GM23338 (cell line): ENCODE data around the gene OPN4. TPM values are rescaled to one million over a fixed set of nuclear protein-coding genes. Genes with fewer than 3 reads are reported as not detected.

Experiments
- ATAC-seq: fragments of 200-7000 bp; cut with Tn5 transposase; 3 replicates; pipeline ENCODE4 v1.9.1; 2020
- DNase-seq: peaks from one replicate; pipeline ENCODE4 v3.0.0-alpha.2; 2015; ENCODE audit warnings: low spot score
- H2AFZ ChIP-seq: fragments of 200-600 bp; sonication (generic); 2 replicates; pipeline ENCODE4 v1.8.0; 2016; ENCODE audit warnings: antibody characterized with exemption, mild to moderate bottlenecking, moderate library complexity
- H3F3A ChIP-seq: fragments of 200-600 bp; sonication (generic); replicated peaks from 2 replicates; pipeline ENCODE4 v1.8.0; 2017; ENCODE audit warnings: antibody characterized with exemption, mixed run types, low read depth
- H3K27ac ChIP-seq: fragments of 200-600 bp; sonication (generic); 2 replicates; pipeline ENCODE4 v1.6.1; 2016; ENCODE audit warnings: low read depth
- H3K27me3 ChIP-seq: fragments of 200-600 bp; sonication (generic); 2 replicates; pipeline ENCODE4 v1.8.0; 2016; ENCODE audit warnings: mild to moderate bottlenecking, mixed run types, moderate library complexity; ENCODE audit not compliant: insufficient read depth
- H3K36me3 ChIP-seq: fragments of 200-600 bp; sonication (generic); 2 replicates; pipeline ENCODE4 v1.8.0; 2016; ENCODE audit warnings: mild to moderate bottlenecking; ENCODE audit not compliant: insufficient read depth
- H3K4me1 ChIP-seq: fragments of 200-600 bp; sonication (generic); 2 replicates; pipeline ENCODE4 v1.8.0; 2016; ENCODE audit warnings: mild to moderate bottlenecking, moderate library complexity; ENCODE audit not compliant: insufficient read depth
- H3K4me2 ChIP-seq: fragments of 200-600 bp; sonication (generic); 2 replicates; pipeline ENCODE4 v1.7.1; 2017; ENCODE audit warnings: mixed run types
- H3K4me3 ChIP-seq: fragments of 200-600 bp; sonication (generic); 2 replicates; pipeline ENCODE4 v1.6.1; 2016; ENCODE audit warnings: mixed run types
- H3K79me2 ChIP-seq: fragments of 200-600 bp; sonication (generic); replicated peaks from 2 replicates; pipeline ENCODE4 v1.8.0; 2017; ENCODE audit warnings: mild to moderate bottlenecking; ENCODE audit not compliant: insufficient read depth
- H3K9me2 ChIP-seq: fragments of 200-600 bp; sonication (generic); 2 replicates; pipeline ENCODE4 v1.8.0; 2017; ENCODE audit not compliant: insufficient read depth
- H4K20me1 ChIP-seq: fragments of 200-600 bp; sonication (generic); replicated peaks from 2 replicates; pipeline ENCODE4 v1.8.0; 2017; ENCODE audit warnings: mild to moderate bottlenecking; ENCODE audit not compliant: insufficient read depth
- H3K27ac Mint-ChIP-seq: 2 replicates; pipeline ENCODE4 v1.8.0; 2020; ENCODE audit warnings: inconsistent platforms, mild to moderate bottlenecking, moderate library complexity, mixed read lengths
- H3K27me3 Mint-ChIP-seq: 3 replicates; pipeline ENCODE4 v1.8.0; 2022; ENCODE audit warnings: low read depth, mild to moderate bottlenecking, moderate library complexity, mixed read lengths, inconsistent platforms; ENCODE audit not compliant: insufficient read depth, poor library complexity
- H3K36me3 Mint-ChIP-seq: 3 replicates; pipeline ENCODE4 v1.8.0; 2021; ENCODE audit warnings: low read depth, mild to moderate bottlenecking, inconsistent platforms, moderate library complexity, mixed read lengths
- H3K4me1 Mint-ChIP-seq: 3 replicates; pipeline ENCODE4 v1.8.0; 2020; ENCODE audit warnings: mild to moderate bottlenecking, inconsistent platforms, mixed read lengths
- H3K4me3 Mint-ChIP-seq: 3 replicates; pipeline ENCODE4 v1.8.0; 2021; ENCODE audit warnings: moderate library complexity, mild to moderate bottlenecking, inconsistent platforms, mixed read lengths
- H3K9me3 Mint-ChIP-seq: 3 replicates; pipeline ENCODE4 v1.8.0; 2020; ENCODE audit warnings: moderate library complexity, mild to moderate bottlenecking, inconsistent platforms, mixed read lengths
- CREB1 ChIP-seq: fragments of 250-450 bp; sonication (Bioruptor Pico); IDR thresholded peaks from 2 replicates; pipeline ENCODE4 v1.5.0; 2020; ENCODE audit warnings: low read depth, mild to moderate bottlenecking, moderate library complexity
- EZH2 ChIP-seq: fragments of 200-600 bp; sonication (generic); IDR thresholded peaks from one replicate; pipeline ENCODE4 v1.8.0; 2017; ENCODE audit warnings: antibody characterized with exemption, mild to moderate bottlenecking, low read depth; ENCODE audit not compliant: unreplicated experiment
- EZH2phosphoT487 ChIP-seq: fragments of 200-600 bp; sonication (generic); IDR thresholded peaks from one replicate; pipeline ENCODE4 v1.8.1; 2018; ENCODE audit warnings: antibody characterized with exemption; ENCODE audit not compliant: unreplicated experiment
- JUNB ChIP-seq: IDR thresholded peaks from one replicate; pipeline ENCODE4 v1.6.1; 2016; ENCODE audit warnings: antibody characterized with exemption; ENCODE audit not compliant: unreplicated experiment
- NANOG ChIP-seq: IDR thresholded peaks from 2 replicates; pipeline ENCODE4 v1.6.1; 2016; ENCODE audit warnings: antibody characterized with exemption, borderline replicate concordance
- POLR2AphosphoS5 ChIP-seq: IDR thresholded peaks from 2 replicates; pipeline ENCODE4 v1.6.1; 2016; ENCODE audit warnings: antibody characterized with exemption, low read depth
- STAT1 ChIP-seq: IDR thresholded peaks from one replicate; pipeline ENCODE4 v1.6.1; 2016; ENCODE audit warnings: antibody characterized with exemption; ENCODE audit not compliant: unreplicated experiment
- ZNF114 ChIP-seq: fragments of 250-450 bp; sonication (Bioruptor Pico); IDR thresholded peaks from 2 replicates; pipeline ENCODE4 v1.5.0; 2020; ENCODE audit warnings: mild to moderate bottlenecking, moderate library complexity
- ZNF331 ChIP-seq: fragments of 250-450 bp; sonication (Bioruptor Pico); IDR thresholded peaks from 2 replicates; pipeline ENCODE4 v1.5.0; 2020; ENCODE audit warnings: low read depth, mild to moderate bottlenecking, moderate library complexity
- polyA plus RNA-seq: library from polyadenylated mRNA; unstranded; fragments of >200 nt; fragmentation: Nextera tagmentation; extraction: Ambion mirVana; gene quantifications from 2 replicates; pipeline ENCODE4 v1.2.1, GENCODE V29; 2016
- total RNA-seq: library from RNA; depleted of rRNA; stranded (reverse); fragments of >200 nt; shearing (Covaris generic); gene quantifications from 2 replicates; pipeline ENCODE4 v1.2.3, GENCODE V29; 2014
- TF ChIP-seq, protein P1 (sequence below): IDR thresholded peaks from one replicate; pipeline ENCODE4 v1.6.1; 2018; ENCODE audit warnings: antibody characterized with exemption; ENCODE audit not compliant: unreplicated experiment
- TF ChIP-seq, protein P2 (sequence below): IDR thresholded peaks from 2 replicates; pipeline ENCODE4 v1.6.1; 2016; ENCODE audit warnings: antibody characterized with exemption
- TF ChIP-seq, protein P3 (sequence below), 2 experiments: fragments of 200-600 bp in 1 of 2; sonication (generic) in 1 of 2; conservative IDR thresholded peaks; 2 replicates each; pipeline versions ENCODE4 v1.5.1 to v1.6.1; 2016 to 2017; ENCODE audit warnings: antibody characterized with exemption in 2 of 2, low read depth in 2 of 2, mild to moderate bottlenecking in 2 of 2, moderate library complexity in 1 of 2

OPN4 gene
- total and polyA plus RNA-seq, 2 experiments from 2014 or later, result not detected

DNA sequence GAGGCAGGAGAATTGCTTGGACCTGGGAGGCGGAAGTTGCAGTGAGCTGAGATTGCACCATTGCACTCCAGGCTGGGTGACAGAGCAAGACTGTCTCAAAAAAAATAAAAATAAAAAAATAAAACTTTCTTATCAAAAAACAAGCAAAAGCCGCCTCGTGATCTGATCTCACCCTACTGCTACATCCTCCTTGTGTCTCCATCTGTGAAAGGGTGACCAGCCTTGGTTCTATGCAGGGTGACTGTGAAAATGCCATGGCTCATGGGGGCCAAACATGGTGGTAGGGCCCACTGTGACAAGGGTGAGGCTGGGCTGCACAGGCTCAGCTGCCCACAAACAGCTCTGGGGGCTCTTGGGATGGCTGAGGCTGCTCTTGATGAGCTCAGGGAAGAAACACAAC is 968 bp upstream of the OPN4 start (continued):
- TF ChIP-seq, protein P1, sequence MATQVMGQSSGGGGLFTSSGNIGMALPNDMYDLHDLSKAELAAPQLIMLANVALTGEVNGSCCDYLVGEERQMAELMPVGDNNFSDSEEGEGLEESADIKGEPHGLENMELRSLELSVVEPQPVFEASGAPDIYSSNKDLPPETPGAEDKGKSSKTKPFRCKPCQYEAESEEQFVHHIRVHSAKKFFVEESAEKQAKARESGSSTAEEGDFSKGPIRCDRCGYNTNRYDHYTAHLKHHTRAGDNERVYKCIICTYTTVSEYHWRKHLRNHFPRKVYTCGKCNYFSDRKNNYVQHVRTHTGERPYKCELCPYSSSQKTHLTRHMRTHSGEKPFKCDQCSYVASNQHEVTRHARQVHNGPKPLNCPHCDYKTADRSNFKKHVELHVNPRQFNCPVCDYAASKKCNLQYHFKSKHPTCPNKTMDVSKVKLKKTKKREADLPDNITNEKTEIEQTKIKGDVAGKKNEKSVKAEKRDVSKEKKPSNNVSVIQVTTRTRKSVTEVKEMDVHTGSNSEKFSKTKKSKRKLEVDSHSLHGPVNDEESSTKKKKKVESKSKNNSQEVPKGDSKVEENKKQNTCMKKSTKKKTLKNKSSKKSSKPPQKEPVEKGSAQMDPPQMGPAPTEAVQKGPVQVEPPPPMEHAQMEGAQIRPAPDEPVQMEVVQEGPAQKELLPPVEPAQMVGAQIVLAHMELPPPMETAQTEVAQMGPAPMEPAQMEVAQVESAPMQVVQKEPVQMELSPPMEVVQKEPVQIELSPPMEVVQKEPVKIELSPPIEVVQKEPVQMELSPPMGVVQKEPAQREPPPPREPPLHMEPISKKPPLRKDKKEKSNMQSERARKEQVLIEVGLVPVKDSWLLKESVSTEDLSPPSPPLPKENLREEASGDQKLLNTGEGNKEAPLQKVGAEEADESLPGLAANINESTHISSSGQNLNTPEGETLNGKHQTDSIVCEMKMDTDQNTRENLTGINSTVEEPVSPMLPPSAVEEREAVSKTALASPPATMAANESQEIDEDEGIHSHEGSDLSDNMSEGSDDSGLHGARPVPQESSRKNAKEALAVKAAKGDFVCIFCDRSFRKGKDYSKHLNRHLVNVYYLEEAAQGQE, result no peak
- TF ChIP-seq POLR2AphosphoS5 (no peak), JUNB (no peak), EZH2phosphoT487 (no peak), ZNF331 (no peak), ZNF114 (CRISPR knock-in tag) (no peak), CREB1 (CRISPR knock-in tag) (no peak), STAT1 (no peak), EZH2 (no peak), NANOG (no peak)
- TF ChIP-seq, protein P2, sequence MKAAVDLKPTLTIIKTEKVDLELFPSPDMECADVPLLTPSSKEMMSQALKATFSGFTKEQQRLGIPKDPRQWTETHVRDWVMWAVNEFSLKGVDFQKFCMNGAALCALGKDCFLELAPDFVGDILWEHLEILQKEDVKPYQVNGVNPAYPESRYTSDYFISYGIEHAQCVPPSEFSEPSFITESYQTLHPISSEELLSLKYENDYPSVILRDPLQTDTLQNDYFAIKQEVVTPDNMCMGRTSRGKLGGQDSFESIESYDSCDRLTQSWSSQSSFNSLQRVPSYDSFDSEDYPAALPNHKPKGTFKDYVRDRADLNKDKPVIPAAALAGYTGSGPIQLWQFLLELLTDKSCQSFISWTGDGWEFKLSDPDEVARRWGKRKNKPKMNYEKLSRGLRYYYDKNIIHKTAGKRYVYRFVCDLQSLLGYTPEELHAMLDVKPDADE, result no peak
- TF ChIP-seq, protein P3, sequence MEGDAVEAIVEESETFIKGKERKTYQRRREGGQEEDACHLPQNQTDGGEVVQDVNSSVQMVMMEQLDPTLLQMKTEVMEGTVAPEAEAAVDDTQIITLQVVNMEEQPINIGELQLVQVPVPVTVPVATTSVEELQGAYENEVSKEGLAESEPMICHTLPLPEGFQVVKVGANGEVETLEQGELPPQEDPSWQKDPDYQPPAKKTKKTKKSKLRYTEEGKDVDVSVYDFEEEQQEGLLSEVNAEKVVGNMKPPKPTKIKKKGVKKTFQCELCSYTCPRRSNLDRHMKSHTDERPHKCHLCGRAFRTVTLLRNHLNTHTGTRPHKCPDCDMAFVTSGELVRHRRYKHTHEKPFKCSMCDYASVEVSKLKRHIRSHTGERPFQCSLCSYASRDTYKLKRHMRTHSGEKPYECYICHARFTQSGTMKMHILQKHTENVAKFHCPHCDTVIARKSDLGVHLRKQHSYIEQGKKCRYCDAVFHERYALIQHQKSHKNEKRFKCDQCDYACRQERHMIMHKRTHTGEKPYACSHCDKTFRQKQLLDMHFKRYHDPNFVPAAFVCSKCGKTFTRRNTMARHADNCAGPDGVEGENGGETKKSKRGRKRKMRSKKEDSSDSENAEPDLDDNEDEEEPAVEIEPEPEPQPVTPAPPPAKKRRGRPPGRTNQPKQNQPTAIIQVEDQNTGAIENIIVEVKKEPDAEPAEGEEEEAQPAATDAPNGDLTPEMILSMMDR (conservative IDR thresholded peaks at IDR 0.05; ENCODE audit: low read depth in 2 of 2), result no peak

DNA sequence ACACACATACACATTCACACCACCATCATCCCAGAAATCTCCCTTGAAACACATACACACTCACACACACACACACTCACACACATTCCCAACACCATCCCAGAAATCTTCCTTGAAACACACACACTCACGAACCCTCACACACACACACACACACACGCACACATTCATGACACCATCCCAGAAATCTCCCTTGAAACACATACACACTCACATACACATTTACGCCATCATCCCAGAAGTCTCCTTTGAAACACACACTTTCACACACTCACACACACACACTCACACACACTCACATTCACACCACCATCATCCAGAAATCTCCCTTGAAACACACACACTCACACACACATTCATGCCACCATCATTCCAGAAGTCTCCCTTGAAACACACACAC is 360 bp upstream of the OPN4 start:
- H3K4me1 Mint-ChIP-seq, result peaks cover 3% of the 10 kb centered on the region; the same call in 2 of the 3 replicates
- no peaks in the 10 kb centered on the region for H4K20me1 ChIP-seq
- H3K9me2 ChIP-seq, result 0 out of 2 replicates have a peak, but pooled peaks cover 3% of the 10 kb centered on the region
- no peak for DNase-seq
- no peak for ATAC-seq
- no peak overlapping the region for H3K4me2 ChIP-seq
- H3K4me3 Mint-ChIP-seq, result no peak overlapping the region
- H3K27me3 Mint-ChIP-seq, result peaks cover 7% of the 10 kb centered on the region
- no peak overlapping the region for H3K27ac Mint-ChIP-seq
- no peak overlapping the region for H3K4me3 ChIP-seq
- no peaks in the 10 kb centered on the region; the same call in 2 of the 3 replicates for H3K36me3 Mint-ChIP-seq
- no peaks in the 10 kb centered on the region for H3F3A ChIP-seq
- no peak overlapping the region for H2AFZ ChIP-seq
- H3K4me1 ChIP-seq, result no peaks in the 10 kb centered on the region
- H3K27me3 ChIP-seq, result no peaks in the 10 kb centered on the region
- H3K9me3 Mint-ChIP-seq, result no peaks in the 10 kb centered on the region; the same call in 2 of the 3 replicates
- no peaks in the 10 kb centered on the region for H3K79me2 ChIP-seq
- no peaks in the 10 kb centered on the region for H3K36me3 ChIP-seq
- no peak overlapping the region for H3K27ac ChIP-seq
- TF ChIP-seq EZH2 (no peak), STAT1 (no peak)
- TF ChIP-seq, protein P1, result no peak
